ENCODE results near the gene RAD9A. TPM values are rescaled to one million over a fixed set of nuclear protein-coding genes. Genes with fewer than 3 reads are reported as not detected.
A peak's percentile ranks its signal among the peaks of the same experiment; 100 is the strongest.

RAD9A gene
- total and polyA plus RNA-seq, 9 of the 15 experiments (the other 6 are each of a cell fraction or from before 2014, with no cell fraction given) = 1.4 to 41.2 (median 16.1) TPM

DNA sequence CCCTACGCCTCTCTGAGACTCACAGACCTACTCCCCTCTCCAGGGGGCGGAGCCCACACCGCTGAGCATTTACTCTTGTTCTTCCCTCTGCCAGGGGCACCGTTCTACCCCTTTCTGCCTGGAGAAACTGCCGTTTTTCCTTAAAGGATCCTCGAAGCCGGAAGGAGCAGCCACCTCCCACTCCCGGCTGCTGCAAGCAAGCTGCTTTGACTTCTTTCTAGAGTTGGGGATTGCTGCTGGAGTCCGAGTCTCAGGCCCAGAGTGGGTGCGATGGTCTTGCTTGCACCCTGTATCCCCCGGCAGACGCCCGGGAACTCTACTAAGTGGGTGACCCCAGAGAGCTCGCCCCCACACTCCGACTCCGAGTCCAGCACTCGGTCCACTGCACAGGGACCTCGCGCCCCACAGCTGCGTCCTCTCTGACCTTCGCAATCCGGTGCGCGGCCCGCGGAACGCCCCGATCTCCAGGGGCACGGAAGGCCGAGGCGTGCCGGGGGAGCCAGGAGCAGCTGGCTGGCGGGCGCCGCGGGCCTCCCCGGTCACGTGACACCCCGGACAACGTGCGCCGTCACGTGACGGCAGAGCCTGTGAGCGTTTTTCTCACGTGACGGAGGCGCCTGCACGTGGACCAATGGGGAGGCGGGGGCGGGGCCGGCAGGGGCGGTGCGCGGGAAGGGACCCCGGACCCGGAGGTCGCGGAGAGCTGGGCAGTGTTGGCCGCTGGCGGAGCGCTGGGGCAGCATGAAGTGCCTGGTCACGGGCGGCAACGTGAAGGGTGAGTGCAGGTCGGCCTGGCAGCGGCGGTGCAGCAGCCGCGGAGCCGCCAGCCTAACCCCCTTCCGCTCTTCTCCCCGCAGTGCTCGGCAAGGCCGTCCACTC lies at the start of gene RAD9A (continued):
- TF ChIP-seq, protein P1, sequence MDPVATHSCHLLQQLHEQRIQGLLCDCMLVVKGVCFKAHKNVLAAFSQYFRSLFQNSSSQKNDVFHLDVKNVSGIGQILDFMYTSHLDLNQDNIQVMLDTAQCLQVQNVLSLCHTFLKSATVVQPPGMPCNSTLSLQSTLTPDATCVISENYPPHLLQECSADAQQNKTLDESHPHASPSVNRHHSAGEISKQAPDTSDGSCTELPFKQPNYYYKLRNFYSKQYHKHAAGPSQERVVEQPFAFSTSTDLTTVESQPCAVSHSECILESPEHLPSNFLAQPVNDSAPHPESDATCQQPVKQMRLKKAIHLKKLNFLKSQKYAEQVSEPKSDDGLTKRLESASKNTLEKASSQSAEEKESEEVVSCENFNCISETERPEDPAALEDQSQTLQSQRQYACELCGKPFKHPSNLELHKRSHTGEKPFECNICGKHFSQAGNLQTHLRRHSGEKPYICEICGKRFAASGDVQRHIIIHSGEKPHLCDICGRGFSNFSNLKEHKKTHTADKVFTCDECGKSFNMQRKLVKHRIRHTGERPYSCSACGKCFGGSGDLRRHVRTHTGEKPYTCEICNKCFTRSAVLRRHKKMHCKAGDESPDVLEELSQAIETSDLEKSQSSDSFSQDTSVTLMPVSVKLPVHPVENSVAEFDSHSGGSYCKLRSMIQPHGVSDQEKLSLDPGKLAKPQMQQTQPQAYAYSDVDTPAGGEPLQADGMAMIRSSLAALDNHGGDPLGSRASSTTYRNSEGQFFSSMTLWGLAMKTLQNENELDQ (CRISPR knock-in tag; IDR thresholded peaks at IDR 0.05; ENCODE audit: borderline replicate concordance) = no peak
- TF ChIP-seq ZNF354B (CRISPR knock-in tag; IDR thresholded peaks at IDR 0.05) (no peak), HLTF (IDR thresholded peaks at IDR 0.05) (no peak), ZNF23 (CRISPR knock-in tag; IDR thresholded peaks at IDR 0.05) (no peak), DPF2 (IDR thresholded peaks at IDR 0.05) (no peak), ZFP1 (CRISPR knock-in tag; IDR thresholded peaks at IDR 0.05) (no peak), TAL1 (IDR thresholded peaks at IDR 0.05) (no peak), NFE2 (IDR thresholded peaks at IDR 0.05; ENCODE audit: low read depth) (no peak), ZZZ3 (IDR thresholded peaks at IDR 0.05) (no peak), HMGN3 (IDR thresholded peaks at IDR 0.05; ENCODE audit: borderline replicate concordance, extremely low read depth, insufficient read length, low read depth, low read length) (peak; percentile 89), ASH1L (IDR thresholded peaks at IDR 0.05; ENCODE audit: borderline replicate concordance, low read depth, partially characterized antibody) (no peak), NCOA4 (IDR thresholded peaks at IDR 0.05; ENCODE audit: partially characterized antibody) (no peak), FOXA1 (IDR thresholded peaks at IDR 0.05; ENCODE audit: borderline replicate concordance) (no peak), CREB1 (IDR thresholded peaks at IDR 0.05) (peak; percentile 60), CREB1 (CRISPR knock-in tag; IDR thresholded peaks at IDR 0.05) (peak; percentile 75), NFE2L1 (tag; IDR thresholded peaks at IDR 0.05; ENCODE audit: borderline replicate concordance, low read depth) (no peak), GATA2 (CRISPR knock-in tag; IDR thresholded peaks at IDR 0.05) (no peak), SREBF1 (IDR thresholded peaks at IDR 0.05; ENCODE audit: borderline replicate concordance, low read depth, low read length) (peak; percentile 83), ZNF274 (IDR thresholded peaks at IDR 0.05; ENCODE audit: borderline replicate concordance, low read depth, low read length) (no peak), ELF2 (CRISPR knock-in tag; IDR thresholded peaks at IDR 0.05) (no peak; the same call in 1 of the 2 replicates), MTA2 (IDR thresholded peaks at IDR 0.05; ENCODE audit: low read depth) (no peak)
- TF ChIP-seq, protein P2, sequence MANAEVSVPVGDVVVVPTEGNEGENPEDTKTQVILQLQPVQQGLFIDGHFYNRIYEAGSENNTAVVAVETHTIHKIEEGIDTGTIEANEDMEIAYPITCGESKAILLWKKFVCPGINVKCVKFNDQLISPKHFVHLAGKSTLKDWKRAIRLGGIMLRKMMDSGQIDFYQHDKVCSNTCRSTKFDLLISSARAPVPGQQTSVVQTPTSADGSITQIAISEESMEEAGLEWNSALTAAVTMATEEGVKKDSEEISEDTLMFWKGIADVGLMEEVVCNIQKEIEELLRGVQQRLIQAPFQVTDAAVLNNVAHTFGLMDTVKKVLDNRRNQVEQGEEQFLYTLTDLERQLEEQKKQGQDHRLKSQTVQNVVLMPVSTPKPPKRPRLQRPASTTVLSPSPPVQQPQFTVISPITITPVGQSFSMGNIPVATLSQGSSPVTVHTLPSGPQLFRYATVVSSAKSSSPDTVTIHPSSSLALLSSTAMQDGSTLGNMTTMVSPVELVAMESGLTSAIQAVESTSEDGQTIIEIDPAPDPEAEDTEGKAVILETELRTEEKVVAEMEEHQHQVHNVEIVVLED (CRISPR knock-in tag; IDR thresholded peaks at IDR 0.05) = peak; percentile 86
- TF ChIP-seq, protein P3, sequence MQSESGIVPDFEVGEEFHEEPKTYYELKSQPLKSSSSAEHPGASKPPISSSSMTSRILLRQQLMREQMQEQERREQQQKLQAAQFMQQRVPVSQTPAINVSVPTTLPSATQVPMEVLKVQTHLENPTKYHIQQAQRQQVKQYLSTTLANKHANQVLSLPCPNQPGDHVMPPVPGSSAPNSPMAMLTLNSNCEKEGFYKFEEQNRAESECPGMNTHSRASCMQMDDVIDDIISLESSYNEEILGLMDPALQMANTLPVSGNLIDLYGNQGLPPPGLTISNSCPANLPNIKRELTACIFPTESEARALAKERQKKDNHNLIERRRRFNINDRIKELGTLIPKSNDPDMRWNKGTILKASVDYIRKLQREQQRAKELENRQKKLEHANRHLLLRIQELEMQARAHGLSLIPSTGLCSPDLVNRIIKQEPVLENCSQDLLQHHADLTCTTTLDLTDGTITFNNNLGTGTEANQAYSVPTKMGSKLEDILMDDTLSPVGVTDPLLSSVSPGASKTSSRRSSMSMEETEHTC (IDR thresholded peaks at IDR 0.05) = peak; percentile 93
- TF ChIP-seq, protein P4, sequence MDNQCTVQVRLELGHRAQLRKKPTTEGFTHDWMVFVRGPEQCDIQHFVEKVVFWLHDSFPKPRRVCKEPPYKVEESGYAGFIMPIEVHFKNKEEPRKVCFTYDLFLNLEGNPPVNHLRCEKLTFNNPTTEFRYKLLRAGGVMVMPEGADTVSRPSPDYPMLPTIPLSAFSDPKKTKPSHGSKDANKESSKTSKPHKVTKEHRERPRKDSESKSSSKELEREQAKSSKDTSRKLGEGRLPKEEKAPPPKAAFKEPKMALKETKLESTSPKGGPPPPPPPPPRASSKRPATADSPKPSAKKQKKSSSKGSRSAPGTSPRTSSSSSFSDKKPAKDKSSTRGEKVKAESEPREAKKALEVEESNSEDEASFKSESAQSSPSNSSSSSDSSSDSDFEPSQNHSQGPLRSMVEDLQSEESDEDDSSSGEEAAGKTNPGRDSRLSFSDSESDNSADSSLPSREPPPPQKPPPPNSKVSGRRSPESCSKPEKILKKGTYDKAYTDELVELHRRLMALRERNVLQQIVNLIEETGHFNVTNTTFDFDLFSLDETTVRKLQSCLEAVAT (IDR thresholded peaks at IDR 0.05) = no peak
